ENCODE results near the gene MYBPC1.

The MYBPC1 gene

GRCh38 chr12:101697197-101697929 lies 102.6 kb downstream of the MYBPC1 start, which contains the start of gene CHPT1:
Gene CHPT1, plus strand, starts transcription at chr12:101697640. Its CDS starts 222 bp downstream, at chr12:101697862.
- peak within 1 kb of the TSS; percentile 98 for H3K27ac ChIP-seq
- TF ChIP-seq CTCF (conservative IDR thresholded peaks at IDR 0.05) = no peak

- no peak for TF ChIP-seq CTCF (conservative IDR thresholded peaks at IDR 0.05)
- H3K27ac ChIP-seq = peak overlapping the region; percentile 98
Observed at GRCh38 chr12:101697930-101698799, 103.4 kb downstream of the MYBPC1 start.

GRCh38 chr12:101698800-101699347 lies 104.1 kb downstream of the MYBPC1 start:
- peak overlapping the region; percentile 98 for H3K27ac ChIP-seq
- TF ChIP-seq CTCF (conservative IDR thresholded peaks at IDR 0.05) = peak; percentile 35

GRCh38 chr12:101700299-101700820 lies 105.6 kb downstream of the MYBPC1 start:
- no peak for TF ChIP-seq CTCF (conservative IDR thresholded peaks at IDR 0.05)
- H3K27ac ChIP-seq = peak overlapping the region; percentile 98

GRCh38 chr12:101703487-101703886 lies 108.7 kb downstream of the MYBPC1 start:
- no peak for TF ChIP-seq CTCF (conservative IDR thresholded peaks at IDR 0.05)
- H3K27ac ChIP-seq = peak overlapping the region; percentile 98; the same call in 1 of the 2 replicates

GRCh38 chr12:101706403-101706802 lies 111.6 kb downstream of the MYBPC1 start:
- no peak overlapping the region for H3K27ac ChIP-seq

More at GRCh38 chr12:101706403-101706802, 111.6 kb downstream of the MYBPC1 start:
- no peak for TF ChIP-seq CTCF (conservative IDR thresholded peaks at IDR 0.05)
